CD14-positive monocyte (primary cell): ENCODE data around the gene NR3C1. TPM values are rescaled to one million over a fixed set of nuclear protein-coding genes. Genes with fewer than 3 reads are reported as not detected.

Experiments used
- DNase-seq, 3 donors: peaks; one replicate each; pipeline ENCODE4 v3.0.0-alpha.2; 2011 to 2022
- H2AFZ ChIP-seq: 2 replicates; pipeline ENCODE4 v1.6.0; 2012; ENCODE audit warnings: mild to moderate bottlenecking, low read depth, low read length, inconsistent platforms; ENCODE audit not compliant: insufficient read depth, poor library complexity, severe bottlenecking
- H3K27ac ChIP-seq, 2 donors: 1 replicate in 1 of 2; 2 replicates in 1 of 2; pipeline ENCODE4 v1.5.1; 2012 to 2013; ENCODE audit warnings: low read length in 2 of 2, control low read depth in 1 of 2, inconsistent platforms in 1 of 2, low read depth in 1 of 2, mild to moderate bottlenecking in 1 of 2
- H3K27me3 ChIP-seq, 2 donors: one replicate each; pipeline versions ENCODE4 v1.6.0 to v1.6.1; 2011 to 2013; ENCODE audit warnings: low read length in 2 of 2; ENCODE audit not compliant: control insufficient read depth in 2 of 2, insufficient read depth in 2 of 2
- H3K36me3 ChIP-seq, 2 donors: replicated peaks in 1 of 2; 1 replicate in 1 of 2; 2 replicates in 1 of 2; pipeline versions ENCODE4 v1.5.1 to v1.6.1; 2012 to 2013; ENCODE audit warnings: low read length in 2 of 2, control low read depth in 1 of 2, inconsistent platforms in 1 of 2, mild to moderate bottlenecking in 1 of 2; ENCODE audit not compliant: insufficient read depth in 2 of 2, control insufficient read depth in 1 of 2
- H3K4me1 ChIP-seq, 2 donors: 1 replicate in 1 of 2; 2 replicates in 1 of 2; pipeline versions ENCODE4 v1.5.1 to v1.6.1; 2012 to 2013; ENCODE audit warnings: low read length in 2 of 2, control low read depth in 1 of 2, inconsistent platforms in 1 of 2, mild to moderate bottlenecking in 1 of 2, moderate library complexity in 1 of 2; ENCODE audit not compliant: insufficient read depth in 2 of 2, control insufficient read depth in 1 of 2
- H3K4me2 ChIP-seq: replicated peaks from 2 replicates; pipeline ENCODE3; 2012; ENCODE audit warnings: low read length, moderate library complexity, mild to moderate bottlenecking; ENCODE audit not compliant: poor library complexity, severe bottlenecking; ENCODE audit errors: extremely low read depth
- H3K4me3 ChIP-seq, 3 experiments: fragments of 200-600 bp in 1 of 3; sonication (generic) in 1 of 3; replicated peaks in 1 of 3; 1 replicate in 2 of 3; 2 replicates in 1 of 3; pipeline ENCODE4 v1.5.1; 2011 to 2013; ENCODE audit warnings: low read length in 3 of 3, mild to moderate bottlenecking in 3 of 3, control low read depth in 2 of 3, low read depth in 2 of 3, inconsistent platforms in 1 of 3, moderate library complexity in 1 of 3
- H3K79me2 ChIP-seq: 2 replicates; pipeline ENCODE4 v1.6.0; 2012; ENCODE audit warnings: mild to moderate bottlenecking, control low read depth, inconsistent platforms, low read length, moderate library complexity; ENCODE audit not compliant: insufficient read depth
- H3K9ac ChIP-seq: 2 replicates; pipeline ENCODE4 v1.6.0; 2017; ENCODE audit warnings: low read length, mild to moderate bottlenecking; ENCODE audit not compliant: insufficient read depth, poor library complexity, severe bottlenecking
- H3K9me3 ChIP-seq, 2 donors: replicated peaks in 1 of 2; 1 replicate in 1 of 2; 2 replicates in 1 of 2; pipeline versions ENCODE4 v1.5.1 to v1.6.1; 2012 to 2013; ENCODE audit warnings: low read length in 2 of 2, control low read depth in 1 of 2; ENCODE audit not compliant: control insufficient read depth in 1 of 2, insufficient read depth in 1 of 2
- H4K20me1 ChIP-seq: 2 replicates; pipeline ENCODE4 v1.6.0; 2012; ENCODE audit warnings: mild to moderate bottlenecking, low read length, control low read depth, moderate library complexity; ENCODE audit not compliant: insufficient read depth
- H3K27ac Mint-ChIP-seq, 7 donors: one replicate each; pipeline ENCODE4 v1.8.0; 2020; ENCODE audit warnings: mild to moderate bottlenecking in 7 of 7, mixed read lengths in 7 of 7, moderate library complexity in 6 of 7, inconsistent platforms in 2 of 7
- H3K27me3 Mint-ChIP-seq, 3 donors: one replicate each; pipeline ENCODE4 v1.8.0; 2021 to 2022; ENCODE audit warnings: low read depth in 3 of 3, mild to moderate bottlenecking in 3 of 3, mixed read lengths in 3 of 3, moderate library complexity in 3 of 3, inconsistent platforms in 1 of 3
- H3K36me3 Mint-ChIP-seq, 2 donors: one replicate each; pipeline ENCODE4 v1.8.0; 2020; ENCODE audit warnings: mixed read lengths in 2 of 2, inconsistent platforms in 1 of 2, mild to moderate bottlenecking in 1 of 2
- H3K4me1 Mint-ChIP-seq: one replicate; pipeline ENCODE4 v1.8.0; 2020; ENCODE audit warnings: mild to moderate bottlenecking, mixed read lengths
- H3K4me3 Mint-ChIP-seq, 2 donors: one replicate each; pipeline ENCODE4 v1.8.0; 2020; ENCODE audit warnings: mild to moderate bottlenecking in 2 of 2, mixed read lengths in 2 of 2, moderate library complexity in 1 of 2
- H3K9me3 Mint-ChIP-seq, 7 donors: one replicate each; pipeline ENCODE4 v1.8.0; 2020 to 2022; ENCODE audit warnings: mixed read lengths in 7 of 7, mild to moderate bottlenecking in 6 of 7, moderate library complexity in 6 of 7, inconsistent platforms in 2 of 7
- CTCF ChIP-seq: fragments of 200-600 bp; IDR thresholded peaks from one replicate; pipeline ENCODE4 v1.8.0; 2022; ENCODE audit warnings: antibody characterized with exemption, mild to moderate bottlenecking
- WGBS: methylation state at CpG from one replicate; pipeline ENCODE4 v1.1.5; 2013; ENCODE audit warnings: missing lambda C conversion rate; ENCODE audit not compliant: insufficient coverage; 5-methylcytosine and 5-hydroxymethylcytosine counted together
- intact Hi-C, 2 donors: fragments of 100-400 bp; cut with micrococcal nuclease; formaldehyde crosslinking; loops; one replicate each; pipeline versions ENCODE4 v1.15.0 to v1.15.1; 2023
- polyA plus RNA-seq, 3 donors: library from polyadenylated mRNA; depleted of rRNA in 1 of 3; unstranded in 2 of 3; stranded (reverse) in 1 of 3; fragments of 300-500 nt in 2 of 3; fragments of >200 nt in 1 of 3; fragmentation: Illumina TruSeq in 2 of 3; gene quantifications; 1 replicate in 2 of 3; 2 replicates in 1 of 3; pipeline ENCODE4 v1.2.3, GENCODE V29; 2012 to 2021

The NR3C1 gene
- polyA plus RNA-seq, 3 donors: 25.4 to 82.8 (median 75.1) TPM

DNA sequence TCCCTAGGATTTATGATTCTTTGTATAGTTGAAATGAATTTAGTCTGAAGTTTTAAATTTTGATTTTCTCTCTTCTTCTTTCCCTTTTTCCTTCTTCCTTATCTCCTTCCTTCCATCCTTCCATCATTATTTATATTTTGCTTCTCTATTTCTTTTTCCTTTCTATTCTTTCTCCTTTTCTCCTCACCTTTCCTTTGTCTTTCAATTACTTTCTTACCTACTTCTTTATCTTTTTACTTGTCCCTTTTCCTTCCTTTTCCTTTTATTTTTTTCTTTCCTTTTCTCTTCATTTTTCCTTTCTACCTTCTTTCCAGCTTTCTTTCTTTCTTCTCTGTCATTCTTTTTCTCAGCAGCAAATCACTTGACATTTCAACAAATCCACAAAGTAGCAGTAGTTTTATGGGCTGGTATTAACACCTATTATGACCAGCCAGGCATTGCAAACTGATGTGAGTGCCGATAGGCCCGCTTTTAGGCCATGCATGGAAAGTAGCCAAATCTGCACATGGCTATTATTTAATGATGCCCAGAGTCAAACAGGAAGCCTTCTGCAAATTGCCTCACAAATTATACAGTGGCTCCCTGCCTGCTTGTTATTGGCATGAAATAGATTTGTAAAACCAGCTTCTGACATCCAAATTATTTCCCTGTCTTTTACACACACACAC is 37.1 kb upstream of the NR3C1 start:
- no peak for DNase-seq
- H3K36me3 Mint-ChIP-seq: no peaks in the 10 kb centered on the region
- H3K4me1 Mint-ChIP-seq: peaks cover 35% of the 10 kb centered on the region
- H3K4me2 ChIP-seq: no peak overlapping the region
- intact Hi-C loops: no loop called here
- no peak overlapping the region for H3K4me3 Mint-ChIP-seq
- H3K27me3 ChIP-seq: no peaks in the 10 kb centered on the region
- no peak for TF ChIP-seq CTCF
- no peak overlapping the region for H2AFZ ChIP-seq
- H3K36me3 ChIP-seq: no peaks in the 10 kb centered on the region
- H3K9me3 Mint-ChIP-seq: peaks cover 0 to 3% (median 0%) of the 10 kb centered on the region in 7 donors
- peaks cover 0 to 2% (median 0%) of the 10 kb centered on the region in 3 donors for H3K27me3 Mint-ChIP-seq
- no peaks in the 10 kb centered on the region for H4K20me1 ChIP-seq
- peak overlapping the region in 1 of 7 donors; percentile 46 for H3K27ac Mint-ChIP-seq
- no peak overlapping the region for H3K4me3 ChIP-seq
- no peaks in the 10 kb centered on the region for H3K79me2 ChIP-seq
- no CpG with 5 or more reads among the region's 2 CpGs for WGBS
- no peak overlapping the region for H3K9ac ChIP-seq
- no peaks in the 10 kb centered on the region for H3K9me3 ChIP-seq
- H3K4me1 ChIP-seq: peaks cover 17 to 27% of the 10 kb centered on the region in 2 donors
- H3K27ac ChIP-seq: no peak overlapping the region

GRCh38 chr5:143437666-143438273 is 34.3 kb upstream of the NR3C1 start:
- no peak overlapping the region for H3K4me3 Mint-ChIP-seq
- no peak overlapping the region for H3K4me3 ChIP-seq

More at GRCh38 chr5:143437666-143438273, 34.3 kb upstream of the NR3C1 start:
- Mint-ChIP-seq H3K4me1 (peaks cover 51% of the 10 kb centered on the region), H3K27ac (peak overlapping the region in 1 of 7 donors; percentile 15), H3K27me3 (peaks cover 0 to 1% (median 0%) of the 10 kb centered on the region in 3 donors), H3K36me3 (peaks cover 0 to 6% of the 10 kb centered on the region in 2 donors), H3K9me3 (peaks cover 0 to 3% (median 0%) of the 10 kb centered on the region in 7 donors)
- DNase-seq: no peak
- H2AFZ ChIP-seq: no peak overlapping the region
- no peak overlapping the region for H3K27ac ChIP-seq
- no peaks in the 10 kb centered on the region for H3K9me3 ChIP-seq
- H3K27me3 ChIP-seq: no peaks in the 10 kb centered on the region
- no peak for TF ChIP-seq CTCF
- no peaks in the 10 kb centered on the region for H3K36me3 ChIP-seq
- intact Hi-C loops: loop anchor here (5.0 to 10.0 kb wide), 3 partner anchors 35 to 357 kb away; partner anchors contain the start of gene NR3C1 (in 1 of the 2)
- H3K9ac ChIP-seq: no peak overlapping the region
- no peaks in the 10 kb centered on the region for H4K20me1 ChIP-seq
- H3K79me2 ChIP-seq: no peaks in the 10 kb centered on the region
- H3K4me2 ChIP-seq: no peak overlapping the region
- H3K4me1 ChIP-seq: peaks cover 32 to 44% of the 10 kb centered on the region in 2 donors
- WGBS: 93% methylated on average over 3 of the region's 4 CpGs
